Neural cell (in vitro differentiated cells): ENCODE data around the gene TIGD1.

Source experiments
- CTCF ChIP-seq: fragments of 450-650 bp; IDR thresholded peaks from 2 replicates; pipeline ENCODE4 v1.5.1; 2014; ENCODE audit warnings: antibody characterized with exemption, mild to moderate bottlenecking, moderate library complexity; ENCODE audit not compliant: poor library complexity, severe bottlenecking
- EP300 ChIP-seq: fragments of 450-650 bp; conservative IDR thresholded peaks from 2 replicates; pipeline ENCODE4 v1.6.1; 2014; ENCODE audit warnings: antibody characterized with exemption, mild to moderate bottlenecking, moderate library complexity; ENCODE audit not compliant: poor library complexity, severe bottlenecking
- EZH2 ChIP-seq: fragments of 200-600, 300-800 bp; shearing (Covaris generic), sonication (generic); IDR thresholded peaks from 2 replicates; pipeline ENCODE4 v1.6.1; 2014; ENCODE audit warnings: antibody characterized with exemption, low read length, borderline replicate concordance, mild to moderate bottlenecking; ENCODE audit not compliant: insufficient read depth, poor library complexity, severe bottlenecking
- POLR2AphosphoS5 ChIP-seq: IDR thresholded peaks from 2 replicates; pipeline ENCODE4 v1.6.1; 2012

DNA sequence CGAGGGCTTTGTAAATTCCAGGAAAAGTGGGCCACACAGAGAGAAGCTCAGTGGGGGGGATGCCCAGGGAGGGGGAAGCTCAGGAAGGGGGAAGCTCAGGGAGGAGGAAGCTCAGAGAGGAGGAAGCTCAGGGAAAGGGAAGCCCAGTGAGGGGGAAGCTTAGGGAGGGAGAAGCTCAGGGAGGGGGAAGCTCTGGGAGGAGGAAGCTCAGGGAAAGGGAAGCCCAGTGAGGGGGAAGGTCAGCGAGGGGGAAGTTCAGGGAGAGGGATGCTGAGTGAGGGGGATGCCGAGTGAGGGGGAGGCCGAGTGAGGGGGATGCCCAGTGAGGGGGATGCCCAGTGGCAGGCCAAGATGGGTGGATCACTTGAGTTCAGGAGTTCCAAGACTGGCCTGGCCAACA lies 11.7 kb downstream of the TIGD1 start:
- TF ChIP-seq CTCF = no peak
- no peak for TF ChIP-seq POLR2AphosphoS5
- no peak for TF ChIP-seq EP300
- TF ChIP-seq EZH2 = no peak
